Right ventricle myocardium inferior (tissue), 1 donor: ENCODE results near the gene RIPOR1. TPM values are rescaled to one million over a fixed set of nuclear protein-coding genes. Genes with fewer than 3 reads are reported as not detected.
A peak's percentile ranks its signal among the peaks of the same experiment; 100 is the strongest.

Experiments used
- ATAC-seq: fragments of 200-7000 bp; cut with Tn5 transposase; one replicate; pipeline ENCODE4 v1.9.1; 2020; ENCODE audit warnings: mild to moderate bottlenecking, moderate library complexity
- DNase-seq: peaks from one replicate; pipeline ENCODE4 v3.0.0; 2021; ENCODE audit errors: missing footprints
- intact Hi-C: fragments of 100-400 bp; cut with DNase I; formaldehyde crosslinking; loops from one replicate; pipeline ENCODE4 v1.11.0; 2022
- total RNA-seq: library from RNA; stranded (reverse); fragmentation: NEBNext Ultra II Directional; extraction: Animal tissue kit (Norgen Biotek cat#: 25700); gene quantifications from one replicate; pipeline ENCODE4 v1.2.1, GENCODE V29; 2021
- donor health status: DM: no; HTN: yes; CAD: no; lungs with severe emphysema.

Gene RIPOR1
- total RNA-seq, 1 donor from 2014 or later, result 68.4 TPM

DNA sequence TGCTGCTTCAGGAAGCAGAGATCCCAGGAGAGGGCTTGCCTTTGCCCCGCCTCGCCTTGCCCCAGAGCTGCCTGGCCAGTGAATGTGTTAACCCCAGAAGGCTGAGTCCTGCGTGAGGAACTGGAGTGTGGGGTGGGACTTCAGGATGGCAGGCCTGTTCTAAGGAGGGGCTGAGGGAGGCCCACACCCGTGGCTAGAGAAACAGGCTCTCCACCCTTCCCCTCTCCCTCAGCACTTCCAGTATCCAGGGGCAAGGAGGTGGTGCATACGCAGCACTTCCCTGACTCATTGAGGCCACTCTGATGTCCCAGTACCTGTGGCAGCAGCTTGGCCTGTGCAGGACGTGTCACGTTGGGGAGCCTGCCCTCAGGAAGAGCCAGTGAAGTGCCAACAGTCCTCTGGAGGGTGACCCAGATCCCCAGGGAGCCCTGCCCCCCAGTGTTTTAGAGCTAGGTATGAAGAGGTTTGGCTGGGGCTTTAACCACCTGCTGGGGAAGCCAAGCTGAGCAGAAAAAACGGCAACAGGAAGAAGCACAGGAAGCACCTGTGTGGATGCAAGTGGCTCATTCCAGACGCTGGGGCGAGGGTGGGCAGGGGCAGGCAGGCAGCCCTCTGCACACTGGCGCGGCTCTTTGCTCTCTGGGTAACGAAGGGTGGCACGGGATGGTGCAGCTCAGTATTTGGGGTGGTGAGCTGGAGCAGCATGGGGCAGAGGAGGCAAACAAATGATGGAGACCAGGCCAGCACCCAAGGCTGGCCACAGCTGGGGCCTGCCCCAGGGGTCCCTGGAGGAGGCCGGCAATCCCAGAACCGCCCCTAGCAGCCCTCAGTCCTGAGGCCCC is 19.0 kb downstream of the RIPOR1 start:
- DNase-seq (no peak), ATAC-seq (no peak)
- intact Hi-C loops, result loop anchor here (2.0 kb wide), 1 partner anchor 15 kb away; the partner anchor contains the start of gene CTCF

DNA sequence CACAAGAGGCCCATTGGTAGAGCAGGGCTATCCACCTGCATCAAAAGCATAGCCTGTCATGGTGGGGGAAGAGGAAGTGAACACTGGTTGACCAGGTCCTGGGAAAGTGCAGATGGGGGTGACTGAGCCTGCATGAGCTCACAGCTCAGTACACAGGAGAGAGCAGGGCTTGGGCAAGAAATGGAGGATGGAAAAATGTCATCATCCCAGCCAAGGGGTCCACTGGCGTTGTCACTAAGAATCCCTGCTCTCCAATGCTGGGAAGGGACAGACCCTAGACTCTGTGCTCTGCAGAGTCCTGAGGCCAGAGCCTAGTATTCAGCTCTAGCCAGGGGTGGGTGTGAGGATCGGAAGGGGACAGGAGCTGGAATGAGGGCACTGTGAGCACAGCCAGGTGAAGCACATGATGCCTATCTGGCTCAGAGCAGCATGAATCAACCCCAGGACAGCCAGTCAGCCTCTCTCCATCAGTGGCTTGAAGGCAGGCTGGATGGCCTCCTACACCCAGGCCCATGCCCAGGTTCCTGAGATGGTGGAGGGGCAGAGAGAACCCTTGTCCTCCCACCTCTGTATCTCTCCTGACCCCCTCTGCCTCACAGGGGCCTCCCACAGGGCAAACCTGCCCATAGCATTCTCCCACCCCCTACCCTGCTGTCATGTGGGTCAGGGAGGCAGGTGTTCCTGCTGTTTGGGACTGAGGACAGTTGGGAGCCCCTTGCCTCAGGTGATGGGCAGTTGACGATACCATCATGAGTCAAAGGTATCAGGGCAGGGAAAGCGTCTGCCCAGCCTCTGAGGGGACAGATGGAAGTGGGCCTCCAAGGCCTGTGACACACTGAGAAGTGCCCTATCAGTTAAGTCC is 19.9 kb downstream of the RIPOR1 start:
- ATAC-seq, result no peak
- intact Hi-C loops, result no loop called here
- DNase-seq, result no peak

DNA sequence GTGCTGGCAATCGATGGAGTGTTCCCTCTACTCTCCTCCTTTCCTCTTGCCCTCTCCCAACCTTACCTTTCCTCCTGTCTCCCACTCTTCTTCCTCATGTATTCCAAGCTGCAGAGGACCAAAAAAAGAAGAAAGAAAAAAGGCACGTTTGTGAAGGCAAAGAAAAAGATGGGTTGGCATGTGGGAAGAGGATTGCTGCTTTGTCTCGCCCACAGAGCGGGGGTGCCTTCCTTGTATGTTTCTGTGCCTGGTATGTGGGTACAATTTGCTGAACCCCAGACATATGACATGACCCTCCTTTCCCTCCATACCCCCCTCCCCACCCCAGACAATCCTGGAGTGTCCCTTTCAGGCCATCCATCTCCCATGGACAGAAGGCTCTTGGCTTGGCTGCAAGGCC is 20.6 kb downstream of the RIPOR1 start:
- DNase-seq, result no peak
- intact Hi-C loops, result no loop called here
- no peak for ATAC-seq

- ATAC-seq (no peak), DNase-seq (no peak)
- intact Hi-C loops, result no loop called here
Measured at GRCh38 chr16:67549936-67550335, 21.3 kb downstream of the RIPOR1 start.

DNA sequence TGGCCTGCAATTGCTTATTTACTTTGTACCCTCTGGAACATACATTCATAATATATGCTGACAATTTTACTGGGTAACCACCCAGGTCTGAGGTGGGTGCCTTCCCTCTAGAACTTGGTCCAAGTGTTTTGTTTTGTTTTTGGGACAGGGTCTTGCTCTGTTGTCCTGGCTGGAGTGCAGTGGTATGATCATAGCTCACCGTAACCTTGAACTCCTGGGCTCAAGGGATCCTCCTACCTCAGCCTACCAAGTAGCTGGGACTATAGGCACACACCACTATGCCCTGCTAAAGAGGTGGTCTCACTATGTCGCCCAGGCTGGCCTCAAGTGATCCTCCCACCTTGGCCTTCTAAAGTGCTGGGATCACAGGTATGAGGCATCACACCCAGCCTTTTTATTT is 22.5 kb downstream of the RIPOR1 start:
- intact Hi-C loops, result no loop called here

DNA sequence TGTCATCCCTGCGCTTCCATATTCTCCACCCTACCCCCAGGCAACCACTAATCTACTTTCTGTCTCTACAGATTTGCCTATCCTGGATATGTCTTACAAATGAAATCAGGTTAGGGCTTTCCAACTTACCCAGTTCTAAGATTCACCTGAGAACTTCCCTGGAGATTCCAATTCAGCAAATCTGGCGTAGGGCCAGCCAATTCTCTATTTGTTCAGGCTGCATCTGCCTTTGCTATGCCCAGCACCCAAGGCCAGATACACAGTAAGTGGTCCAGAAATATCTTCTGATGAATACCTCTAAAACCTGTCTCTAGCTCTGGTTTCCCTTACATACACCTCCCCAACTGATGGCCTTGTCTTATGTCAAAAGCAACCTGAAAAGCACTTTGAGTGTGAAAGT is 23.3 kb downstream of the RIPOR1 start:
- intact Hi-C loops, result no loop called here
- no peak for ATAC-seq
- no peak for DNase-seq

More for the DNA sequence above, 22.5 kb downstream of the RIPOR1 start:
- ATAC-seq (no peak), DNase-seq (no peak)

DNA sequence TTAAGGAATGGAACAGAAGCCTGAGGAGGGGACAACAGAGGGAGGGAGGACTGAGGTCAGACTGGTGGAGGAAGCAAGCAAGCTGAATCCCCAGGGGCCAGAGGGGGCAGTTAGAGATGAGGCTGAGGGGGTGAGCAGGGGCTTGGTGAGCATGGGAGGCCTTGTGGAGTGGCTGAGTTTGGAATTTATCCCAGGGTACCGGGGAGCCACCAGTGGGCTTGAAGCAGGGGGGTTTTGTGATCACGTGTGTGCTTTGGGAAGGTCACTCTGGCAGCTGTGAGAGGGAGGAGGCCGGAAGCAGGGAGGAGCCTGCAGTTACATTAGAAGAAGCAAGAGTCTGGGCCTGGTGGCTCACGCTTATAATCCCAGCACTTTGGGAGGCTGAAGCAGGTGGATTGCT is 23.8 kb downstream of the RIPOR1 start:
- DNase-seq, result no peak
- ATAC-seq, result peak; percentile 40
- intact Hi-C loops, result no loop called here

GRCh38 chr16:67555795-67556212 is 27.2 kb downstream of the RIPOR1 start:
- ATAC-seq (no peak), DNase-seq (no peak)
- intact Hi-C loops, result no loop called here

DNA sequence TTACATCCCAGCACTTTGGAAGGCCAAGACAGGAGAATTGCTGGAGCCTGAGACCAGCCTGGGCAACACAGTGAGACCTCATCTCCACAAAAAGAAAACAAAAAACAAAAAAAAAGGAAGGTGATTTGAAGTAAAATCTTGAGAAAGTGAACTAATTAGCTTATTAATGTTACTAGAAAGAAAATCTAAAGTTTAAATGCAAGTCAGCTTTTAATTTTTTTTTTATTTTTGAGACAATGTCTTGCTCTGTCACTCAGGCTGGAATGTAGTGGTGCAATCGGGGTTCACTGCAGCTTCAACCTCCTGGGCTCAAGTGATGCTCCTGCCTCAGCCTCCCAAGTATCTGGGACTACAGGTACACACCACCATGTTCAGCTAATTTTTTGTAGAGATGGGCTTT is 30.2 kb downstream of the RIPOR1 start:
- no peak for ATAC-seq
- intact Hi-C loops, result no loop called here
- no peak for DNase-seq

- intact Hi-C loops, result loop anchor here (2.0 kb wide), 1 partner anchor 20 kb away; no protein-coding TSS in a partner anchor
- DNase-seq, result no peak
Measured at GRCh38 chr16:67560827-67561342, 32.3 kb downstream of the RIPOR1 start.

DNA sequence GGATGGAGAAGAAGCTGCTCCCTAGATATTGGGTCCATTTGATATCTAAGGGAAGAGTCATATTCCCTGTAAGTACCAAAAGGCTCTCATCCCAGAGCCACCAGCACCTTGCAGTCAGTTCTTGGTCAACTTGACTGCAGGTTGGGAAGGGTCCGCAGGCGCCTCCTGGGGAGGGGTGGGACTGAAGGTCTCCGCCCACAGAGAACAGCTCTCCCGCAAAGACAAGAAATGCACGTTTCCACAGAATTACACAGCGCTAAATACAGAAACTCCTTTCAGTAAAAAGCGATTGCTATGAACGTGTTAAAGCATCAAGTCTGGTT is 32.8 kb downstream of the RIPOR1 start:
- intact Hi-C loops, result loop anchor here (2.0 kb wide), 1 partner anchor 21 kb away; no protein-coding TSS in a partner anchor
- DNase-seq, result no peak
- no peak for ATAC-seq

More at GRCh38 chr16:67560827-67561342, 32.3 kb downstream of the RIPOR1 start:
- no peak for ATAC-seq

- DNase-seq, result peak; percentile 99
- intact Hi-C loops, result loop anchor here (1.0 to 2.0 kb wide), 6 partner anchors 15 to 105 kb away; no protein-coding TSS in a partner anchor
- ATAC-seq, result peak; percentile 95
Measured at GRCh38 chr16:67561824-67562525, 33.3 kb downstream of the RIPOR1 start.

DNA sequence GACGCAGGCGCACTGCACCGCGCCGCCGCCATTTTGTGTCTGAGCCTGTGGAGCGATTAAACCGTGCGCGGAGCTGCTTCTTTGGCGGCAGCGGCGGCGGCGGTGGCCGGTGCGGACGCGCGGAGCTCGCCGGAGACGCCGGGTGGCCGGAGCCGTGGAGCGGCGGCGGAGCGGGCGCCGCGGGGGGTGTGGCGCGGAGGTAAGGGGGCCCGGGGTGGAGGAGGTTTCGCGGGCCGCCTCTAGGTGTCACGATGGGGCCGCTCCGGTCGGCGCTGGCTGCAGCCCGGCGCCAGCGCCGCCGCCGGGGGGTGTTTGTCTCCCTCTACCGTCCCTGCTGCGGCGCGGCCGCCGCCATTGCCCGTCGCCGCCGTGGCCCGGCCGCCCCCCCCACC is 33.9 kb downstream of the RIPOR1 start, which contains the start of gene CTCF:
TSS of gene CTCF (plus strand) at position 1 of the 392 bp plus-strand sequence. CDS start 48,307 bp downstream, outside the sequence.
- DNase-seq, result peak; percentile 93
- intact Hi-C loops, result loop anchor here (1.0 to 2.0 kb wide), 5 partner anchors 16 to 105 kb away; no protein-coding TSS in a partner anchor
- peak; percentile 56 for ATAC-seq

- intact Hi-C loops, result loop anchor here (1.0 to 2.0 kb wide), 5 partner anchors 16 to 104 kb away; no protein-coding TSS in a partner anchor
- ATAC-seq (peak; percentile 11), DNase-seq (peak; percentile 87)
Measured at GRCh38 chr16:67562918-67563707, 34.5 kb downstream of the RIPOR1 start.

GRCh38 chr16:67563708-67564468 is 35.3 kb downstream of the RIPOR1 start:
- no peak for ATAC-seq

GRCh38 chr16:67565470-67566100 is 37.0 kb downstream of the RIPOR1 start:
- DNase-seq (no peak), ATAC-seq (no peak)
- intact Hi-C loops, result no loop called here

More at GRCh38 chr16:67563708-67564468, 35.3 kb downstream of the RIPOR1 start:
- no peak for DNase-seq
- intact Hi-C loops, result loop anchor here (2.0 kb wide), 4 partner anchors 17 to 79 kb away; no protein-coding TSS in a partner anchor
